ENCODE data around the gene RFC2.

- TF ChIP-seq CTCF (IDR thresholded peaks at IDR 0.05) (no peak), POLR2AphosphoS5 (IDR thresholded peaks at IDR 0.05) (no peak)
Observed at GRCh38 chr7:74258639-74259038, 4.4 kb upstream of the RFC2 start.
